GM23248 (cell line): ENCODE data around the gene TMEM129.

Experiments
- EZH2 ChIP-seq: fragments of 200-600 bp; sonication (generic); IDR thresholded peaks from 2 replicates; pipeline ENCODE4 v1.6.1; 2018; ENCODE audit warnings: antibody characterized with exemption, mild to moderate bottlenecking; ENCODE audit not compliant: insufficient read depth, poor library complexity, severe bottlenecking
- EZH2phosphoT487 ChIP-seq: fragments of 200-600 bp; sonication (generic); IDR thresholded peaks from 2 replicates; pipeline ENCODE4 v1.6.1; 2018; ENCODE audit warnings: antibody characterized with exemption, moderate library complexity, mild to moderate bottlenecking, low read depth; ENCODE audit not compliant: insufficient read depth

DNA sequence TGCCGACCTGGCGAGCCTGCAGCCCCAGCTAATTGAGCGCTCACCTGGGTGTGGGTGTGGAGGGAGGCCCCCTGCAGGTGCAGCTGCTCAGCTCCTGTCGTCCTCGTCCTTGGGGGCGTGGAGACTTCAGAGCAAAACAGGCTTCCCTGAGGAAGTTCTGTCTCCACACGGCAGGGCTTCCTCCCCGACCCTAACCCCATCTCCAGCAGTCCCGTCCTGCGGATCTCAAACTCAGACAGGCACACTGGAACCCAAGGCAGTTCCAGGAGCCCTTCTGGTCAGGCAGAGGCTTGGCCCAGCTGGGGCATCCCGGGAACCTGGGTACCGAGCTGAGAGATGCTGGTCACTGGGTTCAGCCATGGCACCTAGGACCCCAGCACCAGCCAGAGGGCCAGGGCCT lies 24.6 kb upstream of the TMEM129 start:
- TF ChIP-seq EZH2, result no peak
- no peak for TF ChIP-seq EZH2phosphoT487
